HCT116 (cell line): ENCODE data around the gene APBA1.

Experiments
- CEBPB ChIP-seq: IDR thresholded peaks from 2 replicates; pipeline ENCODE4 v1.6.1; 2012; ENCODE audit warnings: low read depth
- CTCF ChIP-seq, 3 experiments: fragments of 200-600 bp in 1 of 3; sonication (generic) in 1 of 3; IDR thresholded peaks in 2 of 3; conservative IDR thresholded peaks in 1 of 3; 2 replicates each; pipeline ENCODE4 v1.5.1; 2012 to 2017; ENCODE audit warnings: low read depth in 2 of 3, low read length in 2 of 3, antibody characterized with exemption in 1 of 3, borderline replicate concordance in 1 of 3, control low read depth in 1 of 3, mild to moderate bottlenecking in 1 of 3, mixed read lengths in 1 of 3, mixed run types in 1 of 3, moderate library complexity in 1 of 3; ENCODE audit not compliant: insufficient read depth in 1 of 3
- ELF1 ChIP-seq: IDR thresholded peaks from 2 replicates; pipeline ENCODE4 v1.6.1; 2012; ENCODE audit warnings: low read depth, borderline replicate concordance
- EZH2 ChIP-seq: fragments of 200-600 bp; sonication (generic); IDR thresholded peaks from 2 replicates; pipeline ENCODE4 v1.6.1; 2017; ENCODE audit warnings: antibody characterized with exemption, mixed run types
- FOSL1 ChIP-seq: IDR thresholded peaks from 2 replicates; pipeline ENCODE4 v1.6.1; 2012; ENCODE audit warnings: low read depth
- JUND ChIP-seq: IDR thresholded peaks from 2 replicates; pipeline ENCODE4 v1.6.1; 2012
- MAX ChIP-seq: IDR thresholded peaks from 2 replicates; pipeline ENCODE4 v1.6.1; 2012
- POLR2A ChIP-seq: IDR thresholded peaks from 2 replicates; pipeline ENCODE4 v1.7.0; 2011; ENCODE audit warnings: borderline replicate concordance; ENCODE audit not compliant: insufficient read depth, insufficient read length; ENCODE audit errors: extremely low read depth
- POLR2AphosphoS5 ChIP-seq: IDR thresholded peaks from 2 replicates; pipeline ENCODE4 v1.6.1; 2011; ENCODE audit warnings: mild to moderate bottlenecking, low read depth, low read length, moderate library complexity
- RAD21 ChIP-seq: IDR thresholded peaks from 2 replicates; pipeline ENCODE4 v1.6.1; 2012; ENCODE audit warnings: low read depth, mild to moderate bottlenecking
- REST ChIP-seq: IDR thresholded peaks from 2 replicates; pipeline ENCODE4 v1.6.1; 2012; ENCODE audit warnings: low read depth
- SP1 ChIP-seq: IDR thresholded peaks from 2 replicates; pipeline ENCODE4 v1.6.1; 2012; ENCODE audit warnings: low read depth
- ZFX ChIP-seq: fragments of 450-650 bp; IDR thresholded peaks from 2 replicates; pipeline ENCODE4 v1.6.1; 2017
- ZNF274 ChIP-seq: fragments of 200-500 bp; sonication (Bioruptor generic); IDR thresholded peaks from 2 replicates; pipeline ENCODE4 v1.6.1; 2014; ENCODE audit warnings: mild to moderate bottlenecking, low read depth, low read length, inconsistent platforms

- TF ChIP-seq CTCF (IDR thresholded peaks at IDR 0.05 in 2 of 3, conservative IDR thresholded peaks at IDR 0.05 in 1 of 3; ENCODE audit: borderline replicate concordance in 1 of 3, insufficient read depth in 1 of 3, low read depth in 2 of 3, low read length in 2 of 3), result no peak
- no peak for TF ChIP-seq JUND
- TF ChIP-seq CEBPB, result no peak
- TF ChIP-seq MAX, result no peak
- TF ChIP-seq POLR2A, result no peak
- TF ChIP-seq ELF1, result no peak
- no peak for TF ChIP-seq ZNF274
- TF ChIP-seq EZH2, result no peak
- TF ChIP-seq RAD21, result no peak
- no peak for TF ChIP-seq ZFX
- TF ChIP-seq POLR2AphosphoS5, result no peak
- no peak for TF ChIP-seq REST
- TF ChIP-seq SP1, result no peak
- TF ChIP-seq FOSL1, result no peak
Observed at GRCh38 chr9:69660304-69660703, 11.9 kb downstream of the APBA1 start.
